HuH-7.5 (cell line): ENCODE measurements around the gene SLC33A1.

Experiments
- DNase-seq: peaks from one replicate; pipeline ENCODE4 v3.0.0; 2011; ENCODE audit warnings: low spot score

Gene SLC33A1

GRCh38 chr3:155790272-155790925, 63.8 kb downstream of the SLC33A1 start:
- no peak for DNase-seq

- DNase-seq, result no peak
Measured at GRCh38 chr3:155785662-155786295, 68.4 kb downstream of the SLC33A1 start.

- DNase-seq, result no peak
Measured at GRCh38 chr3:155782390-155782953, 71.8 kb downstream of the SLC33A1 start.

GRCh38 chr3:155780291-155780690, 73.9 kb downstream of the SLC33A1 start:
- DNase-seq, result no peak

DNA sequence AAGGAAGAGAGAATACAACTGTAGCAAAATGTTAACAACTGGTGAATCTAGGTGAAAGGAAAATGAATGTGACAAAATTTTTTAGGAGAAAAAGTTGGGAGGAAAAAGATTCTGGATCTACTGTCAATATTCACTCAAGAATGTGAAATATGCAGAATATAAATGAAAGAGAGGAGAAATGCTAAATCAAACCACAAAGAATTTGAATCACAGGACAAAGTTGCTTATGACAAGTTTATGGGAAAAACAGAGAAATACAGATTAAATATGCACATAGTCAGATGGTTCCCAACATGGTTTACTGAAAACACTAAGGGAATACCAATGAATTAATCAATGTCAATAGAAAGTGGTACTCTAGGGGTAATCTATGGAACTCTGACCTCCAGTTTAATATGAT, 75.8 kb downstream of the SLC33A1 start:
- DNase-seq, result no peak

- DNase-seq, result no peak
Measured at GRCh38 chr3:155772801-155773200, 81.4 kb downstream of the SLC33A1 start.

DNA sequence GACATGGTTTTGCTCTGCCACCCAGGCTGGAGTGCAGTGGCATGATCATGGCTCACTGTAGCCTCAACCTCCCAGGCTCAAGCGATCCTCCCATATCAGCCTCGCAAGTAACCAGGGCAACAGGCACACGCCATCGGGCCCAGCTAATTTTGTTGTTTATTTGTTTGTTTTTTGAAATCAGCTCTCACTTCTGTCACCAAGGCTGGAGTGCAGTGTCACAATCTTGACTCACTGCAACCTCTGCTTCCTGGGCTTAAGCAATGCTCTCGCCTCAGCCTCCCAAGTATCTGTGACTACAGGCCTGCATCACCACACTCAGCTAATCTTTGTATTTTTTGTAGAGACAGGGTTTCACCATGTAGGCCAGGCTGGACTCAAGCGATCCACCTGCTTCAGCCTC, 83.1 kb downstream of the SLC33A1 start:
- DNase-seq, result no peak
